Activated T-helper 2 cell treated with anti-CD3 and anti-CD28 coated beads, Interferon-gamma antibody, Interleukin-2, Interleukin-4, amounts not matched to agents 10 μg/mL and 5 μg/mL and 100 μg/mL, durations not matched to agents 14 hours and 24 hours and 36 hours (primary cell): ENCODE measurements around the gene SLIT3. TPM values are rescaled to one million over a fixed set of nuclear protein-coding genes. Genes with fewer than 3 reads are reported as not detected.

Experiments
- DNase-seq: peaks from one replicate; pipeline ENCODE4 v3.0.0; 2021; ENCODE audit warnings: low spot score
- H3K27ac Mint-ChIP-seq: one replicate; pipeline ENCODE4 v1.8.0; 2021; ENCODE audit warnings: mixed read lengths
- H3K27me3 Mint-ChIP-seq: one replicate; pipeline ENCODE4 v1.8.0; 2021; ENCODE audit warnings: low read depth, mixed read lengths
- H3K36me3 Mint-ChIP-seq: one replicate; pipeline ENCODE4 v1.8.0; 2021; ENCODE audit warnings: low read depth, mixed read lengths
- H3K4me1 Mint-ChIP-seq: one replicate; pipeline ENCODE4 v1.8.0; 2021; ENCODE audit warnings: low read depth, mixed read lengths
- H3K4me3 Mint-ChIP-seq: one replicate; pipeline ENCODE4 v1.8.0; 2021; ENCODE audit warnings: low read depth, mild to moderate bottlenecking, moderate library complexity, mixed read lengths
- H3K9me3 Mint-ChIP-seq: one replicate; pipeline ENCODE4 v1.8.0; 2021; ENCODE audit warnings: mixed read lengths
- intact Hi-C: fragments of 100-400 bp; cut with micrococcal nuclease; formaldehyde crosslinking; loops from one replicate; pipeline ENCODE4 v1.15.1; 2023
- total RNA-seq: library from RNA; stranded (reverse); gene quantifications from 2 replicates; pipeline ENCODE4 v1.2.3, GENCODE V29; 2022

SLIT3 gene
- total RNA-seq, 1 donor from 2014 or later: 9.5 TPM

GRCh38 chr5:169104937-169105494 lies 195.9 kb downstream of the SLIT3 start:
- H3K27ac Mint-ChIP-seq: no peak overlapping the region
- no peak overlapping the region for H3K4me3 Mint-ChIP-seq
- H3K27me3 Mint-ChIP-seq: peaks cover 3% of the 10 kb centered on the region
- no peak for DNase-seq
- no peaks in the 10 kb centered on the region for H3K9me3 Mint-ChIP-seq
- intact Hi-C loops: no loop called here
- no peaks in the 10 kb centered on the region for H3K4me1 Mint-ChIP-seq
- H3K36me3 Mint-ChIP-seq: no peaks in the 10 kb centered on the region

- Mint-ChIP-seq H3K27ac (no peak overlapping the region), H3K27me3 (peaks cover 3% of the 10 kb centered on the region), H3K4me1 (no peaks in the 10 kb centered on the region), H3K9me3 (no peaks in the 10 kb centered on the region), H3K36me3 (no peaks in the 10 kb centered on the region), H3K4me3 (no peak overlapping the region)
- no peak for DNase-seq
- intact Hi-C loops: no loop called here
These were observed 197.3 kb downstream of the SLIT3 start for GRCh38 chr5:169103586-169104181.

- Mint-ChIP-seq H3K9me3 (no peaks in the 10 kb centered on the region), H3K27ac (no peak overlapping the region), H3K4me1 (no peaks in the 10 kb centered on the region), H3K36me3 (no peaks in the 10 kb centered on the region), H3K27me3 (no peaks in the 10 kb centered on the region), H3K4me3 (no peak overlapping the region)
- DNase-seq: no peak
- intact Hi-C loops: no loop called here
These were observed 199.0 kb downstream of the SLIT3 start for GRCh38 chr5:169101966-169102365.

GRCh38 chr5:169100735-169101075 lies 200.2 kb downstream of the SLIT3 start:
- no peaks in the 10 kb centered on the region for H3K27me3 Mint-ChIP-seq
- no peak for DNase-seq
- intact Hi-C loops: no loop called here
- H3K27ac Mint-ChIP-seq: no peak overlapping the region
- H3K9me3 Mint-ChIP-seq: no peaks in the 10 kb centered on the region
- H3K4me1 Mint-ChIP-seq: no peaks in the 10 kb centered on the region
- no peak overlapping the region for H3K4me3 Mint-ChIP-seq
- H3K36me3 Mint-ChIP-seq: no peaks in the 10 kb centered on the region

GRCh38 chr5:169099801-169100734 lies 200.9 kb downstream of the SLIT3 start:
- peaks cover 2% of the 10 kb centered on the region for H3K27me3 Mint-ChIP-seq
- H3K4me1 Mint-ChIP-seq: no peaks in the 10 kb centered on the region
- H3K4me3 Mint-ChIP-seq: no peak overlapping the region
- H3K27ac Mint-ChIP-seq: no peak overlapping the region
- intact Hi-C loops: no loop called here
- H3K9me3 Mint-ChIP-seq: no peaks in the 10 kb centered on the region
- DNase-seq: no peak
- H3K36me3 Mint-ChIP-seq: no peaks in the 10 kb centered on the region

GRCh38 chr5:169098331-169099121 lies 202.4 kb downstream of the SLIT3 start:
- DNase-seq: no peak
- Mint-ChIP-seq H3K4me1 (no peaks in the 10 kb centered on the region), H3K36me3 (no peaks in the 10 kb centered on the region), H3K27me3 (peaks cover 2% of the 10 kb centered on the region), H3K4me3 (no peak overlapping the region), H3K9me3 (no peaks in the 10 kb centered on the region), H3K27ac (no peak overlapping the region)
- intact Hi-C loops: no loop called here

- intact Hi-C loops: no loop called here
- Mint-ChIP-seq H3K36me3 (no peaks in the 10 kb centered on the region), H3K4me1 (no peaks in the 10 kb centered on the region), H3K4me3 (no peak overlapping the region), H3K27ac (no peak overlapping the region), H3K27me3 (peaks cover 2% of the 10 kb centered on the region), H3K9me3 (no peaks in the 10 kb centered on the region)
- no peak for DNase-seq
These were observed 203.3 kb downstream of the SLIT3 start for GRCh38 chr5:169097374-169098326.

GRCh38 chr5:169095976-169096375 lies 205.0 kb downstream of the SLIT3 start:
- no peak overlapping the region for H3K27ac Mint-ChIP-seq
- H3K36me3 Mint-ChIP-seq: no peaks in the 10 kb centered on the region
- no peaks in the 10 kb centered on the region for H3K9me3 Mint-ChIP-seq
- peaks cover 2% of the 10 kb centered on the region for H3K27me3 Mint-ChIP-seq
- DNase-seq: no peak
- H3K4me3 Mint-ChIP-seq: no peak overlapping the region
- intact Hi-C loops: no loop called here
- no peaks in the 10 kb centered on the region for H3K4me1 Mint-ChIP-seq

GRCh38 chr5:169095410-169095960 lies 205.5 kb downstream of the SLIT3 start:
- Mint-ChIP-seq H3K27ac (no peak overlapping the region), H3K9me3 (no peaks in the 10 kb centered on the region)
- intact Hi-C loops: no loop called here

GRCh38 chr5:169094586-169095409 lies 206.1 kb downstream of the SLIT3 start:
- H3K36me3 Mint-ChIP-seq: no peaks in the 10 kb centered on the region
- intact Hi-C loops: no loop called here
- no peaks in the 10 kb centered on the region for H3K4me1 Mint-ChIP-seq
- H3K9me3 Mint-ChIP-seq: no peaks in the 10 kb centered on the region
- H3K27me3 Mint-ChIP-seq: peaks cover 2% of the 10 kb centered on the region
- no peak for DNase-seq
- H3K27ac Mint-ChIP-seq: no peak overlapping the region
- no peak overlapping the region for H3K4me3 Mint-ChIP-seq

More at GRCh38 chr5:169095410-169095960, 205.5 kb downstream of the SLIT3 start:
- Mint-ChIP-seq H3K27me3 (peaks cover 2% of the 10 kb centered on the region), H3K4me3 (no peak overlapping the region), H3K4me1 (no peaks in the 10 kb centered on the region), H3K36me3 (no peaks in the 10 kb centered on the region)
- no peak for DNase-seq

GRCh38 chr5:169091396-169091980 lies 209.5 kb downstream of the SLIT3 start:
- DNase-seq: no peak
- no peak overlapping the region for H3K27ac Mint-ChIP-seq
- no peaks in the 10 kb centered on the region for H3K4me1 Mint-ChIP-seq
- no peaks in the 10 kb centered on the region for H3K36me3 Mint-ChIP-seq
- no peak overlapping the region for H3K4me3 Mint-ChIP-seq
- H3K9me3 Mint-ChIP-seq: no peaks in the 10 kb centered on the region
- intact Hi-C loops: no loop called here
- H3K27me3 Mint-ChIP-seq: peaks cover 2% of the 10 kb centered on the region
